ENCODE measurements around the gene ZDHHC22.

- TF ChIP-seq CTCF (IDR thresholded peaks at IDR 0.05) = no peak
- TF ChIP-seq POLR2A (IDR thresholded peaks at IDR 0.05) = no peak
- TF ChIP-seq POLR2AphosphoS5 (IDR thresholded peaks at IDR 0.05) = no peak
Measured at GRCh38 chr14:77172916-77173315, 31.3 kb upstream of the ZDHHC22 start.

Data from breast epithelium (tissue), 3 donors.